CD14-positive monocyte (primary cell): ENCODE measurements around the gene STK11IP. TPM values are rescaled to one million over a fixed set of nuclear protein-coding genes. Genes with fewer than 3 reads are reported as not detected.
A peak's percentile ranks its signal among the peaks of the same experiment; 100 is the strongest.

ENCODE experiments used
- DNase-seq, 3 donors: peaks; one replicate each; pipeline ENCODE4 v3.0.0-alpha.2; 2011 to 2022
- H2AFZ ChIP-seq: 2 replicates; pipeline ENCODE4 v1.6.0; 2012; ENCODE audit warnings: mild to moderate bottlenecking, low read depth, low read length, inconsistent platforms; ENCODE audit not compliant: insufficient read depth, poor library complexity, severe bottlenecking
- H3K27ac ChIP-seq, 2 donors: 1 replicate in 1 of 2; 2 replicates in 1 of 2; pipeline ENCODE4 v1.5.1; 2012 to 2013; ENCODE audit warnings: low read length in 2 of 2, control low read depth in 1 of 2, inconsistent platforms in 1 of 2, low read depth in 1 of 2, mild to moderate bottlenecking in 1 of 2
- H3K27me3 ChIP-seq, 2 donors: one replicate each; pipeline versions ENCODE4 v1.6.0 to v1.6.1; 2011 to 2013; ENCODE audit warnings: low read length in 2 of 2; ENCODE audit not compliant: control insufficient read depth in 2 of 2, insufficient read depth in 2 of 2
- H3K36me3 ChIP-seq, 2 donors: replicated peaks in 1 of 2; 1 replicate in 1 of 2; 2 replicates in 1 of 2; pipeline versions ENCODE4 v1.5.1 to v1.6.1; 2012 to 2013; ENCODE audit warnings: low read length in 2 of 2, control low read depth in 1 of 2, inconsistent platforms in 1 of 2, mild to moderate bottlenecking in 1 of 2; ENCODE audit not compliant: insufficient read depth in 2 of 2, control insufficient read depth in 1 of 2
- H3K4me1 ChIP-seq, 2 donors: 1 replicate in 1 of 2; 2 replicates in 1 of 2; pipeline versions ENCODE4 v1.5.1 to v1.6.1; 2012 to 2013; ENCODE audit warnings: low read length in 2 of 2, control low read depth in 1 of 2, inconsistent platforms in 1 of 2, mild to moderate bottlenecking in 1 of 2, moderate library complexity in 1 of 2; ENCODE audit not compliant: insufficient read depth in 2 of 2, control insufficient read depth in 1 of 2
- H3K4me2 ChIP-seq: replicated peaks from 2 replicates; pipeline ENCODE3; 2012; ENCODE audit warnings: low read length, moderate library complexity, mild to moderate bottlenecking; ENCODE audit not compliant: poor library complexity, severe bottlenecking; ENCODE audit errors: extremely low read depth
- H3K4me3 ChIP-seq, 3 experiments: fragments of 200-600 bp in 1 of 3; sonication (generic) in 1 of 3; replicated peaks in 1 of 3; 1 replicate in 2 of 3; 2 replicates in 1 of 3; pipeline ENCODE4 v1.5.1; 2011 to 2013; ENCODE audit warnings: low read length in 3 of 3, mild to moderate bottlenecking in 3 of 3, control low read depth in 2 of 3, low read depth in 2 of 3, inconsistent platforms in 1 of 3, moderate library complexity in 1 of 3
- H3K79me2 ChIP-seq: 2 replicates; pipeline ENCODE4 v1.6.0; 2012; ENCODE audit warnings: mild to moderate bottlenecking, control low read depth, inconsistent platforms, low read length, moderate library complexity; ENCODE audit not compliant: insufficient read depth
- H3K9ac ChIP-seq: 2 replicates; pipeline ENCODE4 v1.6.0; 2017; ENCODE audit warnings: low read length, mild to moderate bottlenecking; ENCODE audit not compliant: insufficient read depth, poor library complexity, severe bottlenecking
- H3K9me3 ChIP-seq, 2 donors: replicated peaks in 1 of 2; 1 replicate in 1 of 2; 2 replicates in 1 of 2; pipeline versions ENCODE4 v1.5.1 to v1.6.1; 2012 to 2013; ENCODE audit warnings: low read length in 2 of 2, control low read depth in 1 of 2; ENCODE audit not compliant: control insufficient read depth in 1 of 2, insufficient read depth in 1 of 2
- H4K20me1 ChIP-seq: 2 replicates; pipeline ENCODE4 v1.6.0; 2012; ENCODE audit warnings: mild to moderate bottlenecking, low read length, control low read depth, moderate library complexity; ENCODE audit not compliant: insufficient read depth
- H3K27ac Mint-ChIP-seq, 7 donors: one replicate each; pipeline ENCODE4 v1.8.0; 2020; ENCODE audit warnings: mild to moderate bottlenecking in 7 of 7, mixed read lengths in 7 of 7, moderate library complexity in 6 of 7, inconsistent platforms in 2 of 7
- H3K27me3 Mint-ChIP-seq, 3 donors: one replicate each; pipeline ENCODE4 v1.8.0; 2021 to 2022; ENCODE audit warnings: low read depth in 3 of 3, mild to moderate bottlenecking in 3 of 3, mixed read lengths in 3 of 3, moderate library complexity in 3 of 3, inconsistent platforms in 1 of 3
- H3K36me3 Mint-ChIP-seq, 2 donors: one replicate each; pipeline ENCODE4 v1.8.0; 2020; ENCODE audit warnings: mixed read lengths in 2 of 2, inconsistent platforms in 1 of 2, mild to moderate bottlenecking in 1 of 2
- H3K4me1 Mint-ChIP-seq: one replicate; pipeline ENCODE4 v1.8.0; 2020; ENCODE audit warnings: mild to moderate bottlenecking, mixed read lengths
- H3K4me3 Mint-ChIP-seq, 2 donors: one replicate each; pipeline ENCODE4 v1.8.0; 2020; ENCODE audit warnings: mild to moderate bottlenecking in 2 of 2, mixed read lengths in 2 of 2, moderate library complexity in 1 of 2
- H3K9me3 Mint-ChIP-seq, 7 donors: one replicate each; pipeline ENCODE4 v1.8.0; 2020 to 2022; ENCODE audit warnings: mixed read lengths in 7 of 7, mild to moderate bottlenecking in 6 of 7, moderate library complexity in 6 of 7, inconsistent platforms in 2 of 7
- CTCF ChIP-seq: fragments of 200-600 bp; IDR thresholded peaks from one replicate; pipeline ENCODE4 v1.8.0; 2022; ENCODE audit warnings: antibody characterized with exemption, mild to moderate bottlenecking
- WGBS: methylation state at CpG from one replicate; pipeline ENCODE4 v1.1.5; 2013; ENCODE audit warnings: missing lambda C conversion rate; ENCODE audit not compliant: insufficient coverage; 5-methylcytosine and 5-hydroxymethylcytosine counted together
- intact Hi-C, 2 donors: fragments of 100-400 bp; cut with micrococcal nuclease; formaldehyde crosslinking; loops; one replicate each; pipeline versions ENCODE4 v1.15.0 to v1.15.1; 2023
- polyA plus RNA-seq, 3 donors: library from polyadenylated mRNA; depleted of rRNA in 1 of 3; unstranded in 2 of 3; stranded (reverse) in 1 of 3; fragments of 300-500 nt in 2 of 3; fragments of >200 nt in 1 of 3; fragmentation: Illumina TruSeq in 2 of 3; gene quantifications; 1 replicate in 2 of 3; 2 replicates in 1 of 3; pipeline ENCODE4 v1.2.3, GENCODE V29; 2012 to 2021

The STK11IP gene
- polyA plus RNA-seq, 3 donors, result 13.0 to 79.1 (median 15.7) TPM

GRCh38 chr2:219567791-219568361, 29.8 kb upstream of the STK11IP start:
- peaks cover 0 to 7% (median 0%) of the 10 kb centered on the region in 7 donors for H3K9me3 Mint-ChIP-seq
- no peaks in the 10 kb centered on the region for H3K9me3 ChIP-seq
- no peak overlapping the region for H3K4me3 ChIP-seq
- no peak for TF ChIP-seq CTCF
- no peak for DNase-seq
- no peak overlapping the region for H3K9ac ChIP-seq
- peaks cover 4% of the 10 kb centered on the region for H3K4me1 Mint-ChIP-seq
- no peak overlapping the region for H3K4me2 ChIP-seq
- no peak overlapping the region for H3K27ac ChIP-seq
- no peak overlapping the region for H3K27ac Mint-ChIP-seq
- no peak overlapping the region for H2AFZ ChIP-seq
- intact Hi-C loops, result no loop called here
- no peak overlapping the region for H3K4me3 Mint-ChIP-seq
- peaks cover 30 to 44% (median 43%) of the 10 kb centered on the region in 3 donors for H3K27me3 Mint-ChIP-seq
- no peaks in the 10 kb centered on the region for H3K36me3 ChIP-seq
- H4K20me1 ChIP-seq, result no peaks in the 10 kb centered on the region
- WGBS, result 95% methylated on average over 34 of the region's 35 CpGs
- H3K36me3 Mint-ChIP-seq, result peaks cover 0 to 7% of the 10 kb centered on the region in 2 donors
- peaks cover 0 to 15% of the 10 kb centered on the region in 2 donors for H3K4me1 ChIP-seq
- H3K79me2 ChIP-seq, result no peaks in the 10 kb centered on the region
- H3K27me3 ChIP-seq, result peaks cover 23 to 38% of the 10 kb centered on the region in 2 donors

GRCh38 chr2:219569041-219569440, 28.6 kb upstream of the STK11IP start:
- 100% methylated on average over 3 of the region's 6 CpGs for WGBS
- Histone ChIP-seq H4K20me1 (no peaks in the 10 kb centered on the region), H3K27me3 (peaks cover 23 to 43% of the 10 kb centered on the region in 2 donors), H3K4me1 (peaks cover 0 to 15% of the 10 kb centered on the region in 2 donors), H3K9me3 (no peaks in the 10 kb centered on the region), H3K79me2 (no peaks in the 10 kb centered on the region), H3K9ac (no peak overlapping the region), H3K4me3 (no peak overlapping the region), H3K27ac (no peak overlapping the region), H3K36me3 (no peaks in the 10 kb centered on the region), H2AFZ (no peak overlapping the region), H3K4me2 (no peak overlapping the region)
- H3K9me3 Mint-ChIP-seq, result peaks cover 0 to 7% (median 0%) of the 10 kb centered on the region in 7 donors
- no peak overlapping the region for H3K27ac Mint-ChIP-seq
- no peak for DNase-seq
- no peak for TF ChIP-seq CTCF
- intact Hi-C loops, result no loop called here
- H3K36me3 Mint-ChIP-seq, result peaks cover 0 to 7% of the 10 kb centered on the region in 2 donors
- peaks cover 38 to 53% (median 46%) of the 10 kb centered on the region in 3 donors for H3K27me3 Mint-ChIP-seq
- H3K4me1 Mint-ChIP-seq, result peaks cover 4% of the 10 kb centered on the region
- peak overlapping the region in 1 of 2 donors; percentile 81 for H3K4me3 Mint-ChIP-seq
